HG03460 (cell line): Measurements from ENCODE around the gene EYS.

Source experiments
- ATAC-seq: cut with Tn5 transposase; IDR thresholded peaks from one replicate; pipeline ENCODE4 v1.9.1; 2021; ENCODE audit not compliant: unreplicated experiment

The EYS gene

DNA sequence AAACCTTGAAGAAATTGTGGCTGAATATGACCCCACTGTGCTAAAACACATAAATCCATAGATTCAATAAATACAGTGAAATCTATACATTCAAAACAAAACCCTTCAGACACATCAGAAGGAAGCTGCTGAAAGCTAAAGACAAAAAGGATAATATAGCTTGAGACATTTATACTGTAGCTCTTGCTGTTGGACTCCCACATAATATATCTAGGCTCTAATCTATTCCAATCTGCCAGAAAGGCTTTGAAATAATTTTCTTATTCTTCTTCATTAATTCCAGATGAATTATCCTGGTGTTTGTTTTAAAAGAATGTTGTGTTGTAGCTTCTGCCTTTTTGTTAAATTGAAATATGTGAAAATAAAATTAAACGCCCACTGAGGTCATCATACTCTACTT, 454.0 kb downstream of the EYS start:
- no peak for ATAC-seq

- ATAC-seq = no peak
These were observed 458.9 kb downstream of the EYS start for GRCh38 chr6:65248101-65248610.

DNA sequence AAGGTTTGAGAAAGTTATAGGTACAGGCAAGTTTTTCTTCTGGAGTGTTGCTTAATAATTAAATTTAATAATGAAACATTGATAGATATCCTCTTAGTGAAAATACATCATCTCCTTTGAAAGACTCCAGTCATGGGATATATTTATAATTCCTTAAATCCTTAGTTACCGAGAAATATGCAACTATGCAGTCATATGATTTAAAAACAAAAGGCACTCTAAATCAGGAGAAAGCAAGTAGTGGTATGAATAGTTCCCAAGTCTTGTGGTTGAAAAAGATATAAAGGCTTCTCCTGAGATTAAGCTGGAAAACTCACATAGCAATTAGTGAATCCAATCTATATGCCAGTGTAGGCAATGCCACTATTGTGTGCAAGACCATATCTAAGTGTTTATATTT, 475.4 kb downstream of the EYS start:
- no peak for ATAC-seq

DNA sequence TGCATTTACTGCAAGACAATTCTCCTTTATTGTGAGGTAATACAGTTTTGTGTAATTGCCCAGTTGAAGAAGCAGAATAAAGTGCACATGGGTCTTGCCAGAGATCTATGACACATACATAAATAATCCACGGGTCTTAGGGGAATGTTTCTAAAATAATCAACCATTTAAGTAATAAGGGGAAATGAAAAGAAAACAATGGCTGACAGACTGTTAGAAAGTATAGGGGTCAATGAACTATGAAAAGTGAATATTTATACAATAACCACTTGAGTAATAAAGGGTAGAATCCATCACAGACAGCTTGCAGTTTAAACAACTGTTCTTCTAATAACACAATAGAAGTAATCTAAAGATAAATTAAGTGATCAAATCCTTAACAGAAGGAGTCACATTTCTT, 477.2 kb downstream of the EYS start:
- ATAC-seq = no peak

- no peak for ATAC-seq
These were observed 485.9 kb downstream of the EYS start for GRCh38 chr6:65221153-65221552.

- ATAC-seq = no peak
These were observed 504.3 kb downstream of the EYS start for GRCh38 chr6:65202738-65203137.

DNA sequence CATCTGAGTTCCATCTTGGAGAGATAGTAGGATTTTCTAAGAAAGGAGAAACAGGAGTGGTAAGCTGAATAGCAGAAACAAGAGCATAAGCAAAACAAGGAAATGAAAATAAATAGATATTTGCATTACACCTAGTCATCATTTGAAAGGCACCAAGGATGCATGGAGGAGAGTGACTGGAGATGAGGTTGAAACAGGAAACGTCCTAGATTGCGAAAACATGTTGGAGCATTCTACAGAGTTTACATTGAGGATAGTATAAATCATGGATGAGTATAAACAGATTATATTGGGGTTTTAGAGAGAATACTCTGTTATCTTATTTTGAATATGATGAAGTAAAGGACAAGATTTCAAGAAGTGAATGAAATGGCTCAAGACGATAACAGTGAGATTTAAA, 507.3 kb downstream of the EYS start:
- ATAC-seq = no peak

DNA sequence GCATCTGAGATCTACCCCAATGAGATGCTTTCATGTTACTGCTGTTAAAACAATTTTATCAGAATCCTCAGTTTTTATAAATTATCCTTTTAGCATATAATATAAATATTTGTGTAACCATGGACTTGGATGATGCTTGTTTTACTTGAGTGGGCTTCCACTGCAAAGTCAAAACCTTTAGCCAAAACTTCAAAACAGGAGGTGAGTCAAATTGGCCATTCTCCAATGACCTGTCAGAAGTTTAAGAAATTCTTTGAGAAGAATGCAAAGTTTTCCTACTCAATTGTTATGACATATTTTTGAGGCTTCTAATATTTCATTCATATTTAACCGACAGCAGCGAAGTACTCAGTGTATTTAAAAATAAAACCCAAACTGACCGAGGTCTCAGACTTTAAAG, 507.9 kb downstream of the EYS start:
- ATAC-seq = no peak

DNA sequence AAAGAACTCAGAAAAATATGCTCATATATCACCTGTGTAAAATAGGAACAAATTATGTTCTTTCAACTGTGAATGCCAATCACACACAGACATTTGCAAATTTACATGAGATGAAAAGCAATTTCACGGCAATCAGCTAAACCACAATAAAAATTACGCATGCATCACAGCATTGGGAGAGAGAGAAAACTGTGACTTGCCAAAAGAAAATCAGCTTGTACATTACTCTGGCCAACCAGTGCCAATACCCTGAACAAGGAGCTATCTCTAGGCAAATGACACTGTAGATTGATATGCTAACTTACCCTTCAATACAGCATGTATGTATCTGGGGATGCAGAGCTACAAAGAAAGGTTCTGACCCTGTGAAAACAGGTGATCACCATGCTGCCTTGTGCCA, 515.6 kb downstream of the EYS start:
- ATAC-seq = no peak

- ATAC-seq = no peak
These were observed 517.7 kb downstream of the EYS start for GRCh38 chr6:65189236-65189881.

GRCh38 chr6:65186826-65187225, 520.2 kb downstream of the EYS start:
- no peak for ATAC-seq

- no peak for ATAC-seq
These were observed 524.3 kb downstream of the EYS start for GRCh38 chr6:65182681-65183080.

DNA sequence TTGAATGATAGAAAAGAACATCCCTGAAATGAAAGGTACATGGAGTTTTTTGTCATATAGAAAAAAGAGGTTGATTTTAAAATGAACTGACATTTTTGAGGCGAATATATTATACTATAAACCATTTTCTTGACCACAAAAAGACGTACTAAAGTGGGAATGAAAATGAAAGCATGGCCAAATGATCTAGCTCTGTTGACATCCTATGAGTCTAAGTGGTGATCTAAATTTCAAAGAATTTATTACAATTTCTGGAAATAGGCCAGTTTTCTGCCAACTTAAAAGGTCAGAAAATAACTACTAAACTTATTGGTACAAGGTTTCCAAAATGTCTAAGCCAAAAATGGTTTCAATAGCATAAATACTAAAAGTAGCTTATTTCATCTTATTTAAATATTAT, 536.8 kb downstream of the EYS start:
- no peak for ATAC-seq

GRCh38 chr6:65161661-65162060, 545.4 kb downstream of the EYS start:
- no peak for ATAC-seq

DNA sequence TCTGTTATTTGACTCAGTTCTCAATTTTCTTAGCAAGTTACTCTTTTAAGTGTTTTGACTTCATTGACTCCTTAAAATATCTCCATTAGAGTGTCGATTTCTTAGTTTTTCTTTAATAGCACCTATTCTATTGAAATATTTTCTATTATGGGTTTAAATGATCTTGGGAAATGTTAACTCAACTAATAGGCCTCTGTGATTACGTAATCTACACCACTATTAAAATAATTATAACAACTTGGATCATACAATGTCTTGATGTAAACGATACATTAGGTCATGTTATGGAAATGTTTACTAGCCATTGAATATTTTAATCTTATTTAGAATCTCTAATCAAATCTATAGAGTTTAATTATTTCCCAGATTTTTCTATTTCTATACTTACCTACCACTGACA, 550.0 kb downstream of the EYS start:
- ATAC-seq = no peak

DNA sequence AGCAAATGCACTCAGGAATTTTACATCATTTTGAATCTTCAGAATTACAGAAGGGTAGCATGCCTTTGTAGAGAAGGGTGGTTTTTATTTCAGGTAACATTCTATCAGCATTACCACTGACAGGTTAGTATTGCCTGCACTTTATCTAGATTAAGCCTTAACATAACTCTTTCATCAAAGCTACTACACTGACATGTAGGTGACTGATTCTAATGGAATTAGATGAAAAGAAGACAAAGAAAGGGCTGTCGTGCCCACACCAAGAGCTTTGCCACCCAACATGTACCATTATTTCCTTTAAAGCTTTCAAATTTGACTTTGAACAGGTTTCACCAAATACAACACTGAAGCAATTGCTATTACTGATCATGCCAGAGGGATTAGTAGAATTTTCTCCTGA, 551.9 kb downstream of the EYS start:
- ATAC-seq = no peak

DNA sequence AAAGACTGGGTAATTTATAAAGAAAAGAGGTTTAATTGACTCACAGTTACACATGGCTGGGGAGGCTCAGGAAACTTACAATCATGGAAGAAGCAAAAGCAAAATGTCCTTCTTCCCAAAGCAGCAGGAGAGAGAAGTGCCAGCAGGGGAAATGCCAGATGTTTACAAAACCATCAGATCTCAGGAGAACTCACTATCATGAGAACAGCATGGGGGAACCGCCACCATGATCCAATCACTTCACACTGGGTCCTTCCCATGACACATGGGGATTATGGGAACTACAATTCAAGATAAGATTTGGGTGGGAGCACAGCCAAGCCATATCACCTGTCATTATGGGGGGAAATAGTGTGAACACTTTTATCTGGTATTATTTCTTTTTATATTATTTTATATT, 557.2 kb downstream of the EYS start:
- no peak for ATAC-seq

GRCh38 chr6:65148839-65149238, 558.2 kb downstream of the EYS start:
- no peak for ATAC-seq

- no peak for ATAC-seq
These were observed 571.5 kb downstream of the EYS start for GRCh38 chr6:65135567-65135966.

- ATAC-seq = no peak
These were observed 580.4 kb downstream of the EYS start for GRCh38 chr6:65126667-65127066.

GRCh38 chr6:65123521-65123920, 583.5 kb downstream of the EYS start:
- ATAC-seq = no peak

GRCh38 chr6:65117817-65118409, 589.1 kb downstream of the EYS start:
- no peak for ATAC-seq

- no peak for ATAC-seq
These were observed 590.7 kb downstream of the EYS start for GRCh38 chr6:65116326-65116725.
